GM18861 (cell line): Measurements from ENCODE around the gene NEK1.
"Not testable (repeated sequence)": the region's sequence is repeated elsewhere in the genome, so short reads cannot be mapped to it uniquely, and the experiment has no call there.

ENCODE experiments used
- ATAC-seq: cut with Tn5 transposase; IDR thresholded peaks from one replicate; pipeline ENCODE4 v1.9.1; 2021; ENCODE audit not compliant: unreplicated experiment

Gene NEK1

GRCh38 chr4:169604131-169604900 lies 8.1 kb downstream of the NEK1 start:
- ATAC-seq: peak; percentile 56

DNA sequence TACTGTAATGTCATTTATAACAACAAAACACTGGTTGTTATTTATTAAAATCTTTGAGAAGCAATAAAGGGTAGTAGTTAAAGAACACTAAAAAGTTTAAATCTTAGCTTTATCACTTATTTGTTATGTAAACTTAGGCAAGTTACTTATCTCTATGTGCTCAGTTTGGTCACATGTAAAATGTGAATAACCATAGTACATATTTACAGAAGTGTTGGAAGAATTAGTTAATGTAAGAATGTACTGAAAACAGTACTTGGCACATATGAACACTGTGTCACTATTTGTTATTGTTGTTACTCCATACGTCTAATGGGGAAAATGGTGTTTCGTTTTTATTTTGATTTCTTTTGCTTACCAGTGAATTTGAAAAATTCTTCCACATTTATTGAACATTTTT lies 9.1 kb downstream of the NEK1 start:
- ATAC-seq: no peak

DNA sequence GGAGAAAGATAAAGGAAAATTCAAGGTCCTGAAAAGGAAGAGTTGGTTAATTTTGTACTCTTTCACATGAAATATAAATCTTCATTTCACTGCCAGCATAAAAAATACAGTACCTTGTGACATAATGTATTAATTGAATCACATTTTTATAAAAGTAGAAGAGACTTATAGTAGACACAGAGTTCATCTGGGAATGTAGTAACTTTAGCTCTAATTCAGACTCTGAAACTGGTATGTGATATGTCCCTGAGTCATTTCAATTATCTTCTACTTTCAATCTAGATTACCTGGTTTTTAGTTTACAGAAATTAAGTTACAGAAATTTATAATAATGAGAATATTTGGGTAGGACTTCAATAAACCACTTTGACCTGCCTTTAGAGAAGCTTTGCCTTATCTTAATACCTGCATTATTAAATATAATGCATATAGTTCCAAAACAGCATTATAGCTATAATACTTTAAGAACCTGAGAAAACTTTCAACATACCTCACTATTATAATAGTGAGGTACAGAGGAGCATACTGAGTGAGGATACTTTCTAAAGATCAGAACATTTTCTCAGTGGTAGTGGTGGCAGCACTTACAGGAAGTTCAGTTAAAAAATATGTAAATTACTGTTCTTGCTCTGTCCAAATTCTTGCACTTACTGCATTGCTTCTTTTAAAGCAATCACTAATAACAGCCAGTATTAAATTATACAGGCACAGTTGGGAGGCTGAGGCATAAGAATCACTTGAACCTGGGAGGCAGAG lies 11.2 kb downstream of the NEK1 start:
- no peak for ATAC-seq

DNA sequence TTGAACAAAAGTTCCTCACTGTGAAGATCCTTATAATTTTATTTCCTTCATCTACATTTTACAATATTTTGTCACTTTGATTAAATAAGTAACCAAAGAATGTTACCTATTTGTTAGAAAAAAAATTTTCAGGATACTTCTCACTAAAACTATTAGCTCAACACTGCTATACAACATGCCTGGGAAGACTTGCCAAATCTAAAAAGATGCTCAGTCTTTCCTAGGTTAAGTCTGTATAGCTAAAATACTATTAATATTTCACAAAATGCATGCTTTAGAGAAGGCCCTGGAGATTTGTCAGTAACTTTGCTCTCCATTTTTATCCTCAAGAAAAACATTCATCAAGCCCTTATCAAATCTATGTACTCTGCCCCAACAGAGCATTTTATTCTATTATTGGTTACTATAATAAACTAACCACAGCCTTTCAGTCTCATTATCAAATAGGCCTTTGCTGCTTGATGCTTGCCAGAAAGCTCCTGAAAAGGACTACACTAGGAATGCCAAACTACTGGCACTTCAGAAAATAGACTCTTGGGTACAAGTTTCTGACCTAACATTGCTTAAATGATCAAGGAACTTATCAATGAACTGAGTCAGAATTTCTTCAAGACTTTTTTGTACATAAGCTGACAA lies 17.7 kb downstream of the NEK1 start:
- ATAC-seq: no peak

- no peak for ATAC-seq
Observed at GRCh38 chr4:169593050-169593560, 19.3 kb downstream of the NEK1 start.

DNA sequence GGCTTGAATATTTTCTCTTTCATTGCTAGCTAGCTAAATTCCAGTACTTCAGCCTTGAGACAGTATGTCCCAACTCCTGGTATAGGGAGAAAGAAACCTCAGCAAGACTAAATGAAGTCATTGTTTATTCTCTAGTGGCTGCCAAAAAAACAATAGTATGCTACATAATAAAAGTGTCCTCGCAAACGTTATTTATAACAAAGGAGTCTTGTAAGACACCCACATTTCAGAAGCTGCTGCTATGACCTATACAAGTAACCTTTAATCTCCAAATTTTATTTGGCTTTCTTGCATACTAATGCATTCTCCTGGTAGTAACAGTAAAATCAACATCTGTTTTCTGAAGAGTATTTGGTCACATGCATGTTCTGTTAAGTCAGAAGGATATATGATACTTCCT lies 28.8 kb downstream of the NEK1 start:
- ATAC-seq: no peak

DNA sequence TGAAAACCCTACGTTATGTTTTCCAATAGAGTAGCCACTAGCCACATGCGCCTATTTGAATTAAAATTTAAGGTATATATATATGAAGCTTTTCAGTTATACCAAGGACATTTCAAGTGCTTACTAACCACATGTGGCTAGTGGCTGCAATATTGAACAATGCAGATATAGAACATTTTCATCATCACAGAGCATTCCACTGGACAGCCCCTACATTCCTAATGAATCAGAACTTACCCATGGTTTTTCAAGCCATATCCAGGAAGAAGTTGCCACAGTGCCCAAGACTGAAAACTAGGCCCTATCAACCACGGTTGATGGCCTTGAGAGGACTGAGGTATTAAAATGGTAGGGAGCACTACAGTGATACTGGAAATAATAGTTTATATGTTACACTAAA lies 29.7 kb downstream of the NEK1 start:
- ATAC-seq: no peak

GRCh38 chr4:169582203-169582602 lies 30.2 kb downstream of the NEK1 start:
- ATAC-seq: peak; percentile 93

GRCh38 chr4:169573889-169574288 lies 38.5 kb downstream of the NEK1 start:
- ATAC-seq: peak; percentile 57

GRCh38 chr4:169571435-169571834 lies 40.9 kb downstream of the NEK1 start:
- ATAC-seq: no peak

- ATAC-seq: not testable (repeated sequence)
Observed at GRCh38 chr4:169571012-169571411, 41.4 kb downstream of the NEK1 start.

DNA sequence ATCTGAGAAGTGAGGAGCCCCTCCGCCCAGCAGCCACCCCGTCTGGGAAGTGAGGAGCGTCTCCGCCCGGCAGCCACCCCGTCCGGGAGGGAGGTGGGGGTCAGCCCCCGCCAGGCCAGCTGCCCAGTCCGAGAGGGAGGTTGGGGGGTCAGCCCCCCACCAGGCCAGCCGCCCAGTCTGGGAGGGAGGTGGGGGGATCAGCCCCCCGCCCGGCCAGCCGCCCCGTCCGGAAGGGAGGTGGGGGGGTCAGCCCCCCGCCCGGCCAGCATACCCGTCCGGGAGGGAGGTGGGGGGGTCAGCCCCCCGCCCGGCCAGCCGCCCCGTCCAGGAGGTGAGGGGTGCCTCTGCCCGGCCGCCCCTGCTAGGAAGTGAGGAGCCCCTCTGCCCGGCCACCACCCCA lies 42.1 kb downstream of the NEK1 start:
- ATAC-seq: not testable (repeated sequence)

DNA sequence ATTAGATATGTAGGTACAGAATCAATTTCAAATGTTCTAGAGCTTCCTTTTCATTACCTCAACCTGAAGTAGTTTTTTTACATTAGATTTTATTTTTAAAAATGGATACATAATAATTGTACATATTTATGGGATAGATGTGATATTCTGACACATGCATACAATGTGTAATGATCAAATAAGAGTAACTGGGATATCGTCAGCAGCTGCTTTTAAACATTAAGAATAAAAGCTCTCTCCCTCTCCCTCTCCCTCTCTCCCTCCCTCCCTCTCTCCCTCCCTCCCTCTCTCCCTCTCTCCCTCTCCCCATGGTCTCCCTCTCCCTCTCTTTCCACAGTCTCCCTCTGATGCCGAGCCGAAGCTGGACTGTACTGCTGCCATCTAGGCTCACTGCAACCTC lies 43.2 kb downstream of the NEK1 start:
- ATAC-seq: not testable (repeated sequence)

- no peak for ATAC-seq
Observed at GRCh38 chr4:169567916-169568315, 44.5 kb downstream of the NEK1 start.

DNA sequence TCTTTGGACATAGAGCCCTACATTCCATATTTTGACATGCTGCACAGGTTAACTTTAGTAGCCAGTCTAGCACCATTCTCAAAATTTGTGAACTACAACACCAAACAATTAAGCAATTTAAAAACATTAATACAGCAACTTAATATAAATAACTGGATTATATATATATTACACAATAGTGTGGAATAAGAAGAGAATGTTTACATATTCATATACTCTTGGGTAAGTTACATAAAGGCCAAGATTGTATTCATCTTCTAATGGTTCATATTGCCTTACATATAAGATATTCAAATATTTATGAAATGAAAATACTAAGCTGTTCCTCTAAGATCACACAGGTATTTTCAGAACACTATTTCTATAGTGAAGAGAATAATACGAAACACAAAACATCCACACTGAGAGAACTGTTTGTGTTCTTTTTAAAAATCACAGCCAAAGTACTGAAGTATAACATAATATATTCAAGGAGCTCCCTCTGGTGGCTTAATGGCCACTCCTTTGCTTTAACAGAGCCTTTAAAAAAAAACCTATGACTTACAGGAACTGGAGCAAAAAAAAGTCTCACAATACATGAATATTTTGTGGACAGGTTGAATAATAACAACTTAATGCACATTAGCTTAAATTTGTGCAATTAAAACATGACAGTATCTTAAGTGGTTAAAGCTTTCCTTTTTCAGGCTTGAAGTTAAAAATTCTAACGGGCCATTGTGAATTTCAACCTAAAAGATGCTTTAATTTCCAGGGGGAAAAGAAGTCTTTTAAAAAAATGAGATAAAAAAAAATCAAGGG lies 46.2 kb downstream of the NEK1 start:
- ATAC-seq: peak; percentile 80

GRCh38 chr4:169565606-169566005 lies 46.8 kb downstream of the NEK1 start:
- ATAC-seq: no peak

DNA sequence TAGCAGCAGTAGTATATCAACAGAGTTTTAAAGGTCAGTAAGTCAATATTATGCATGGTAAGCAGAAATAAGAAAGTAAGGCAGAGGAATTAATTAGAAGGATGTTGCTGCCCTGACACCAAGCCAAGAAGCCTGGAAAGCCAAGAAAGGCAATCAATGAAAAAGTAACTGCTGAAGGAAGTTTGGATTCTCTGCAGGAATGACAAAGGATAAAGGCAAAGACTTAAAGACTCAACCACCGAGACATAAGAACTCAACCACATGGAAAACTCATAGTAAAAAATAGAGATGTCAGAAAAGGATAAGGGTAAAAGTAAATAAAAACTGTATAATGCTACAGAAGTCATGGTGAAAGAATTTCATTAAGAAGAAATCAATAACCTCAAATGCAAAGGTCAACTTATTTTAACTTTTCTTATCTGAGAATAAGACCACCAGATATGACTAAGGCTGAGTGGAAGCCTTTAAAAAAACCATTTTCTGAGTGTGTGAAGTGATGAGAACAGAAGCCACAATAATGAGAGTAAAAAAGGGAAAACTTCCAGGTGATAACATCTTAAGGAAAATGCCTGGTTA lies 55.2 kb downstream of the NEK1 start:
- no peak for ATAC-seq

- ATAC-seq: not testable (repeated sequence)
Observed at GRCh38 chr4:169546548-169546947, 65.8 kb downstream of the NEK1 start.

GRCh38 chr4:169540774-169541173 lies 71.6 kb downstream of the NEK1 start:
- ATAC-seq: no peak

DNA sequence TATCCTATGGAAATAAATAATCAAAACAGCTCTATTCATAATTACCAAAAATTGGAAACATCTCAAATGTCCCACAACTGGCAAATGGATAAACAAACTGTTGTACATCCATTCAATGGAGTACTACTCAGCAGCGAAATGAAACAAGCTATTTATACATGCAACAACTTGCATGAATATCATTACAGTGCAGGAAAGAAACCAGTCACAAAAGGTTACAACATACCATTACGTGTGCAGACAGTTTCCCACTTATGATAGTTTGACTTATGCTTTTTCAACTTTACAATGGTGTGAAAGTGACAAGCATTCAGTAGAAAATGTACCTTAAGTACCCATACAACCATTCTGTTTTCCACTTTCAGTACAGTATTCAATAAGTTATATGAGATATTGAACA lies 82.3 kb downstream of the NEK1 start:
- no peak for ATAC-seq

DNA sequence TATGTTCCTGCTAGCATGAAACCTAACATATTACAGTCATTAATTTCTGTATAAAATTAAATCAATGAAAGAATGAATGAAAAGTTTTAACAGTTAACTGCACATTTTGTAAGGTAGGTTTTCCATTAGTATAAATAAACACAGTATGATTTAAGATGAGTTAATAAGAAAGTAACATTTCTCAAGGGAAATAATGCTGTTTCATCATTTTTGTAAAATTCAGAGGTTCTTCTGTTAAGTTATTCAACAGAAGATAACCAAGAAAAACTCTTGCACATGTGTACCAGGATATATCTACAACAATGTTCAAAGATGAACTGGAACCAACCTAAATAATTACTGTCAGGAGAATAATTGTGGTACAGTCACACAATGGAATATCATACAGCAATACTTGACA lies 88.6 kb downstream of the NEK1 start:
- ATAC-seq: no peak
